ENCODE data around the gene CASZ1.

The CASZ1 gene

GRCh38 chr1:10631811-10632593 lies 164.4 kb downstream of the CASZ1 start:
- DNase-seq: no peak

GRCh38 chr1:10631121-10631810 lies 165.2 kb downstream of the CASZ1 start:
- no peak for DNase-seq

- DNase-seq: no peak
Observed at GRCh38 chr1:10630661-10631120, 165.8 kb downstream of the CASZ1 start.

- no peak for DNase-seq
Observed at GRCh38 chr1:10629816-10630571, 166.5 kb downstream of the CASZ1 start.

- DNase-seq: no peak
Observed at GRCh38 chr1:10629091-10629815, 167.2 kb downstream of the CASZ1 start.

- no peak for DNase-seq
Observed at GRCh38 chr1:10628685-10629084, 167.8 kb downstream of the CASZ1 start.

GRCh38 chr1:10626791-10627410 lies 169.5 kb downstream of the CASZ1 start:
- no peak for DNase-seq

- DNase-seq: peak; percentile 92
Observed at GRCh38 chr1:10626131-10626731, 170.2 kb downstream of the CASZ1 start.

GRCh38 chr1:10625554-10625953 lies 170.9 kb downstream of the CASZ1 start:
- no peak for DNase-seq

GRCh38 chr1:10625076-10625475 lies 171.4 kb downstream of the CASZ1 start:
- DNase-seq: no peak

- no peak for DNase-seq
Observed at GRCh38 chr1:10624256-10625050, 172.0 kb downstream of the CASZ1 start.

- no peak for DNase-seq
Observed at GRCh38 chr1:10623686-10624145, 172.7 kb downstream of the CASZ1 start.

- peak; percentile 13 for DNase-seq
Observed at GRCh38 chr1:10622910-10623685, 173.3 kb downstream of the CASZ1 start.

GRCh38 chr1:10621906-10622305 lies 174.5 kb downstream of the CASZ1 start:
- no peak for DNase-seq

GRCh38 chr1:10620776-10621175 lies 175.7 kb downstream of the CASZ1 start:
- no peak for DNase-seq

- DNase-seq: no peak
Observed at GRCh38 chr1:10617931-10618885, 178.2 kb downstream of the CASZ1 start.

GRCh38 chr1:10617318-10617717 lies 179.1 kb downstream of the CASZ1 start:
- DNase-seq: no peak

GRCh38 chr1:10616696-10617095 lies 179.8 kb downstream of the CASZ1 start:
- no peak for DNase-seq

Measured in NCI-H2171 treated with DMSO at 0.1 percent for 48 hours (cell line).